ENCODE results near the gene MOAP1.
"Not testable (repeated sequence)": the region's sequence is repeated elsewhere in the genome, so short reads cannot be mapped to it uniquely, and the experiment has no call there.

MOAP1 gene

GRCh38 chr14:93183596-93184317 lies 940 bp downstream of the MOAP1 start:
- DNase-seq: no peak

- no peak for DNase-seq
These were observed 9.2 kb downstream of the MOAP1 start for GRCh38 chr14:93175492-93175891.

GRCh38 chr14:93174731-93175130 lies 10.0 kb downstream of the MOAP1 start:
- not testable (repeated sequence) for DNase-seq

GRCh38 chr14:93173943-93174395 lies 10.7 kb downstream of the MOAP1 start:
- DNase-seq: no peak

GRCh38 chr14:93171376-93171775 lies 13.3 kb downstream of the MOAP1 start:
- DNase-seq: no peak

- DNase-seq: not testable (repeated sequence)
These were observed 14.6 kb downstream of the MOAP1 start for GRCh38 chr14:93170141-93170540.

- DNase-seq: not testable (repeated sequence)
These were observed 15.1 kb downstream of the MOAP1 start for GRCh38 chr14:93169619-93170018.

- DNase-seq: not testable (repeated sequence)
These were observed 16.1 kb downstream of the MOAP1 start for GRCh38 chr14:93168610-93169009.

- DNase-seq: not testable (repeated sequence)
These were observed 19.1 kb downstream of the MOAP1 start for GRCh38 chr14:93165271-93166265.

- DNase-seq: no peak
These were observed 21.1 kb downstream of the MOAP1 start for GRCh38 chr14:93163564-93163963.

- DNase-seq: no peak
These were observed 23.2 kb downstream of the MOAP1 start for GRCh38 chr14:93161411-93161940.

GRCh38 chr14:93160353-93160801 lies 24.3 kb downstream of the MOAP1 start:
- no peak for DNase-seq

GRCh38 chr14:93159625-93160352 lies 24.9 kb downstream of the MOAP1 start:
- not testable (repeated sequence) for DNase-seq

- DNase-seq: not testable (repeated sequence)
These were observed 26.3 kb downstream of the MOAP1 start for GRCh38 chr14:93158349-93158748.

- no peak for DNase-seq
These were observed 27.9 kb downstream of the MOAP1 start for GRCh38 chr14:93156693-93157369.

GRCh38 chr14:93155667-93156066 lies 29.0 kb downstream of the MOAP1 start:
- no peak for DNase-seq

GRCh38 chr14:93153121-93153520 lies 31.6 kb downstream of the MOAP1 start:
- DNase-seq: no peak

GRCh38 chr14:93150227-93151208 lies 34.2 kb downstream of the MOAP1 start:
- DNase-seq: no peak

- DNase-seq: no peak
These were observed 35.7 kb downstream of the MOAP1 start for GRCh38 chr14:93148979-93149378.

GRCh38 chr14:93146119-93146518 lies 38.6 kb downstream of the MOAP1 start:
- DNase-seq: no peak
